ENCODE data around the gene CHRNA5.

GRCh38 chr15:78571382-78571781, 6.1 kb downstream of the CHRNA5 start:
- TF ChIP-seq, protein P1, sequence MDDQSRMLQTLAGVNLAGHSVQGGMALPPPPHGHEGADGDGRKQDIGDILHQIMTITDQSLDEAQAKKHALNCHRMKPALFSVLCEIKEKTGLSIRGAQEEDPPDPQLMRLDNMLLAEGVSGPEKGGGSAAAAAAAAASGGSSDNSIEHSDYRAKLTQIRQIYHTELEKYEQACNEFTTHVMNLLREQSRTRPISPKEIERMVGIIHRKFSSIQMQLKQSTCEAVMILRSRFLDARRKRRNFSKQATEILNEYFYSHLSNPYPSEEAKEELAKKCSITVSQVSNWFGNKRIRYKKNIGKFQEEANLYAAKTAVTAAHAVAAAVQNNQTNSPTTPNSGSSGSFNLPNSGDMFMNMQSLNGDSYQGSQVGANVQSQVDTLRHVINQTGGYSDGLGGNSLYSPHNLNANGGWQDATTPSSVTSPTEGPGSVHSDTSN (IDR thresholded peaks at IDR 0.05) = no peak
- TF ChIP-seq SMC3 (IDR thresholded peaks at IDR 0.05) (no peak), EP300 (IDR thresholded peaks at IDR 0.05) (no peak), CTCF (IDR thresholded peaks at IDR 0.05) (no peak), CBX2 (IDR thresholded peaks at IDR 0.05; ENCODE audit: borderline replicate concordance, low read depth) (no peak), CEBPB (IDR thresholded peaks at IDR 0.05) (no peak), ESRRA (IDR thresholded peaks at IDR 0.05; ENCODE audit: borderline replicate concordance, low read length) (no peak), PHF8 (IDR thresholded peaks at IDR 0.05; ENCODE audit: borderline replicate concordance, low read depth) (no peak), HOXB5 (CRISPR knock-in tag; IDR thresholded peaks at IDR 0.05) (no peak), POLR2A (IDR thresholded peaks at IDR 0.05; ENCODE audit: low read length) (no peak)
- TF ChIP-seq, protein P2, sequence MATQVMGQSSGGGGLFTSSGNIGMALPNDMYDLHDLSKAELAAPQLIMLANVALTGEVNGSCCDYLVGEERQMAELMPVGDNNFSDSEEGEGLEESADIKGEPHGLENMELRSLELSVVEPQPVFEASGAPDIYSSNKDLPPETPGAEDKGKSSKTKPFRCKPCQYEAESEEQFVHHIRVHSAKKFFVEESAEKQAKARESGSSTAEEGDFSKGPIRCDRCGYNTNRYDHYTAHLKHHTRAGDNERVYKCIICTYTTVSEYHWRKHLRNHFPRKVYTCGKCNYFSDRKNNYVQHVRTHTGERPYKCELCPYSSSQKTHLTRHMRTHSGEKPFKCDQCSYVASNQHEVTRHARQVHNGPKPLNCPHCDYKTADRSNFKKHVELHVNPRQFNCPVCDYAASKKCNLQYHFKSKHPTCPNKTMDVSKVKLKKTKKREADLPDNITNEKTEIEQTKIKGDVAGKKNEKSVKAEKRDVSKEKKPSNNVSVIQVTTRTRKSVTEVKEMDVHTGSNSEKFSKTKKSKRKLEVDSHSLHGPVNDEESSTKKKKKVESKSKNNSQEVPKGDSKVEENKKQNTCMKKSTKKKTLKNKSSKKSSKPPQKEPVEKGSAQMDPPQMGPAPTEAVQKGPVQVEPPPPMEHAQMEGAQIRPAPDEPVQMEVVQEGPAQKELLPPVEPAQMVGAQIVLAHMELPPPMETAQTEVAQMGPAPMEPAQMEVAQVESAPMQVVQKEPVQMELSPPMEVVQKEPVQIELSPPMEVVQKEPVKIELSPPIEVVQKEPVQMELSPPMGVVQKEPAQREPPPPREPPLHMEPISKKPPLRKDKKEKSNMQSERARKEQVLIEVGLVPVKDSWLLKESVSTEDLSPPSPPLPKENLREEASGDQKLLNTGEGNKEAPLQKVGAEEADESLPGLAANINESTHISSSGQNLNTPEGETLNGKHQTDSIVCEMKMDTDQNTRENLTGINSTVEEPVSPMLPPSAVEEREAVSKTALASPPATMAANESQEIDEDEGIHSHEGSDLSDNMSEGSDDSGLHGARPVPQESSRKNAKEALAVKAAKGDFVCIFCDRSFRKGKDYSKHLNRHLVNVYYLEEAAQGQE (IDR thresholded peaks at IDR 0.05) = no peak
- TF ChIP-seq, protein P3, sequence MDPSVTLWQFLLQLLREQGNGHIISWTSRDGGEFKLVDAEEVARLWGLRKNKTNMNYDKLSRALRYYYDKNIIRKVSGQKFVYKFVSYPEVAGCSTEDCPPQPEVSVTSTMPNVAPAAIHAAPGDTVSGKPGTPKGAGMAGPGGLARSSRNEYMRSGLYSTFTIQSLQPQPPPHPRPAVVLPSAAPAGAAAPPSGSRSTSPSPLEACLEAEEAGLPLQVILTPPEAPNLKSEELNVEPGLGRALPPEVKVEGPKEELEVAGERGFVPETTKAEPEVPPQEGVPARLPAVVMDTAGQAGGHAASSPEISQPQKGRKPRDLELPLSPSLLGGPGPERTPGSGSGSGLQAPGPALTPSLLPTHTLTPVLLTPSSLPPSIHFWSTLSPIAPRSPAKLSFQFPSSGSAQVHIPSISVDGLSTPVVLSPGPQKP (IDR thresholded peaks at IDR 0.05; ENCODE audit: low read depth, low read length) = no peak

Measured in A549 (cell line).